GM19452 (cell line): ENCODE measurements around the gene YAE1.

Experiments used
- ATAC-seq: cut with Tn5 transposase; IDR thresholded peaks from one replicate; pipeline ENCODE4 v1.9.1; 2021; ENCODE audit not compliant: unreplicated experiment

YAE1 gene

GRCh38 chr7:39606941-39607340, 40.7 kb downstream of the YAE1 start:
- ATAC-seq = no peak

- ATAC-seq = no peak
Observed at GRCh38 chr7:39607865-39608264, 41.7 kb downstream of the YAE1 start.

GRCh38 chr7:39608278-39608677, 42.1 kb downstream of the YAE1 start:
- no peak for ATAC-seq

- no peak for ATAC-seq
Observed at GRCh38 chr7:39609113-39609934, 43.1 kb downstream of the YAE1 start.

- ATAC-seq = no peak
Observed at GRCh38 chr7:39609935-39610263, 43.7 kb downstream of the YAE1 start.

- ATAC-seq = no peak
Observed at GRCh38 chr7:39613577-39613976, 47.4 kb downstream of the YAE1 start.

- no peak for ATAC-seq
Observed at GRCh38 chr7:39614299-39614698, 48.1 kb downstream of the YAE1 start.

GRCh38 chr7:39615350-39615975, 49.3 kb downstream of the YAE1 start:
- ATAC-seq = no peak

- no peak for ATAC-seq
Observed at GRCh38 chr7:39616138-39616537, 49.9 kb downstream of the YAE1 start.

- no peak for ATAC-seq
Observed at GRCh38 chr7:39617005-39617404, 50.8 kb downstream of the YAE1 start.

- ATAC-seq = no peak
Observed at GRCh38 chr7:39618868-39619267, 52.7 kb downstream of the YAE1 start.

- ATAC-seq = no peak
Observed at GRCh38 chr7:39620486-39620885, 54.3 kb downstream of the YAE1 start.

- no peak for ATAC-seq
Observed at GRCh38 chr7:39621261-39621660, 55.1 kb downstream of the YAE1 start.

- peak; percentile 30 for ATAC-seq
Observed at GRCh38 chr7:39621784-39622411, 55.7 kb downstream of the YAE1 start.
